HG02759 (cell line): ENCODE results near the gene KHNYN.
A peak's percentile ranks its signal among the peaks of the same experiment; 100 is the strongest.

Experiments used
- ATAC-seq: cut with Tn5 transposase; IDR thresholded peaks from one replicate; pipeline ENCODE4 v1.9.1; 2021; ENCODE audit warnings: mild to moderate bottlenecking, moderate library complexity; ENCODE audit not compliant: unreplicated experiment

Gene KHNYN

DNA sequence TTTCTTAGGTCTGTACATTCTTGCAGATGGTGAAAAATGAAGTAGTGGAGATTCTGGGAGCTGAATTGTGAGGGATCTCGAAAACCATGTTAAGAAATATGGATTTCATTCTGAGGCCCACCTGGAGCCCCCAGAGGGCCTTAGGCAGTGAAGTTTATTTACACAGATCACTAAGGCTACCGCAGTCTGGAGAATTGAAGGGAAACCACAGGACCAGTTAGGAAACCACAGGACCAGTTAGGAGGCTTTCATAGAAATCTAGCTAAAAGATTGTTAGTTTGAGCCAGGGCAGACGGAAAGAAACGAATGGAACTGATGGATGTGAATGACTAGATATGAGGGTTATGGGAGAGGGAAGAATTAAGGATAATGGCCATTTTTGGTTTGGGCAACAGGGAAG lies 7.5 kb upstream of the KHNYN start:
- no peak for ATAC-seq

GRCh38 chr14:24422694-24423601 lies 6.8 kb upstream of the KHNYN start:
- ATAC-seq: no peak

DNA sequence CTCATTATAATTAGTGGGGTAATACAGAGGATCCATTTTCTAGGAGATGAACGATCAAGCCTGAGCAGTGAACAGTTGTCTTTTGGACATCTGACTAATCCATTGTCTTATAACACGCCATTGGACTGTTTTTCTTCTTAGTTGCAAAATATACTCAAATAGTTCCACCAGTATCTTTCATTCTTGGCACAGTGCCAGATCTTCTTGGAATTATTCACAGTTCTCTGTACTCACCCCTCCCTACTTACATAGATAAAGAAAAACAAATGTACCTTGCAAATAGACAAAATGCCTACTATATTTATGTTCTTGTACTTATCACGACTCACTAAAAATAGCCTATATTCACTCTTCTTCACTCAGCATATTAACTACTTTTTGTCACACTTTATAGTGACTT lies 4.0 kb upstream of the KHNYN start:
- no peak for ATAC-seq

DNA sequence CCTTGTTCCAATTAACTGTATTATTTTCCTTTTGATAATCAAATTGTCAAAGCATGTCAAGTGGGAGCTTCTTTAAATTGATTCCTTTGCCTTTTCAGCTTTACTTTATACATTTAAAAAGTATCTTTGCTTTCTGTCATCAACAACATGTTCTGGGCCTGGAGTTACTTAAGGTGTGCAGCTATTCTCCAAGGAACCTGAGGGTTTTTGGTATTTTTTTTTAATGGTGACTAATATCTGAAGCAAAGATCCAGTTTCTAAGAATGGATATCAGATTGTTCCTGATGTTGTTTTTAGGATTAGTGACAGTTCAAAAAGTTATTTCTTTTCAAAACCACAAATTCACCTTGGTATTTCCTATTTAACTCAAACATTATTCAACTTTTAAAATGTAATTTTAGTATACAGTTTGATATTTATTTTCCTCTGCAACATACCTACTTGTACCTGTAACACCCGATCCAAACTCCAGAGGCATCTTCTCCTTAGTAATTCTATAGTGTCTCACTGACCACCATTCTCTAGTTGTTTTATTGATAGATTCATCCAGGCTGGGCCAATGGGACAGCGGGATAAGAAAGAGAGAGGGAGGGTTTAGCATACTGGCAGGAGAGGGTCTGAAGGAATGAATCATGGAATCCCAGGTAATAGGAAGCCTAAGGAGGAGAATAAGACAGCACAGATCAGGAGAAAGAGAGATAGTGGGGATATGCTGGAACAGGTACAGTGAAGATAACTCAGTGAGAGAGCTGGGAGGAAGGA lies 3.4 kb upstream of the KHNYN start:
- ATAC-seq: no peak

- ATAC-seq: no peak
These were observed 2.7 kb upstream of the KHNYN start for GRCh38 chr14:24426912-24427536.

DNA sequence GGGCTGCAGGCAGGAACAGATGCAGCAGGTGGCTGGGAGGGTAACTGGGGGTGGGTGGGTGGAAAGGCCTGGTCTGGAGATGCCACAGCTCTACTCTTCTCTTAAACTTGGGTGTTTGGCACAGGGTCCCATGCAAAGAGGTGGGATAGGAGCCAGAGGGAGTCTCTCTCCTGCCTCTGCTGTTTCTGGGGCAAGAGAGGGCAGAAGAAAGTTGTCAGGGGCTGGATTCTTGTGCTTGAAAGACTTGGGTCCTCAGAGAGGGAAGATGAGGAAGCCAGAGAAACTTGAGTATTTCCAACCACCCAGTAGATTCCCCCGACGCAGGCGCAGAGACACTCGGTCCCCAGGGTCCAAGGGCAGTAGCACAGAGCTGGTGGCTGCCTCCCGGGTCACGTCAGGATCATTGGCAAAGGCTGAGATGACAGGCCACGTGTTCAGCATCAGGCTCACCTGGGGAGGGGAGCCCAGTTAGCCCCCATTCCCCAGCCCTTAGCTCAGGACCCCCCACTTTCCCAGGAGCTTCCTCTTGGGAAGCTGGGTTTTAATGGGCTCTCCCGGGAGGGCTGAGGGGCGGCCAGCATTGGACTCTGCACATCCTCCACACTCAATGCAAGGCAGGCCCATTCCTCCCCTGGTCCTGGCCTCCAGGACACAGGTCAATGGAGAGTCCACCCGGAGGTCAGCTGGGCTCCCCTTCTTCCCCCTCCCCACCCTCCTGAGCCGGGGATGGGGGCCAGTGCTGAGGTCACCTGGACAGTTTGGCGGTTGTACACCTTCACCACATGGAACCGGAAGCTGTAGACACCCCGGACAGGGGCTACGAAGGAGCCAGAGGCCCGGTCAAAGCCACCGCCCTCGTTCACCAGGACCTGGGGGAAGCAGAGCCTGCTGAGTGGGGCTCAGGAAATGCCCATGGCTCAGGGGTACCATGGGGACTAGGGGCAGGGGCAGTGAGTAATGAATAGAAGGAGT lies 1.9 kb upstream of the KHNYN start:
- no peak for ATAC-seq

GRCh38 chr14:24428628-24429394 lies 943 bp upstream of the KHNYN start:
- no peak for ATAC-seq

- ATAC-seq: peak; percentile 73
These were observed 458 bp downstream of the KHNYN start for GRCh38 chr14:24430143-24430681.

GRCh38 chr14:24430682-24431568 lies 1.2 kb downstream of the KHNYN start:
- peak; percentile 38 for ATAC-seq

DNA sequence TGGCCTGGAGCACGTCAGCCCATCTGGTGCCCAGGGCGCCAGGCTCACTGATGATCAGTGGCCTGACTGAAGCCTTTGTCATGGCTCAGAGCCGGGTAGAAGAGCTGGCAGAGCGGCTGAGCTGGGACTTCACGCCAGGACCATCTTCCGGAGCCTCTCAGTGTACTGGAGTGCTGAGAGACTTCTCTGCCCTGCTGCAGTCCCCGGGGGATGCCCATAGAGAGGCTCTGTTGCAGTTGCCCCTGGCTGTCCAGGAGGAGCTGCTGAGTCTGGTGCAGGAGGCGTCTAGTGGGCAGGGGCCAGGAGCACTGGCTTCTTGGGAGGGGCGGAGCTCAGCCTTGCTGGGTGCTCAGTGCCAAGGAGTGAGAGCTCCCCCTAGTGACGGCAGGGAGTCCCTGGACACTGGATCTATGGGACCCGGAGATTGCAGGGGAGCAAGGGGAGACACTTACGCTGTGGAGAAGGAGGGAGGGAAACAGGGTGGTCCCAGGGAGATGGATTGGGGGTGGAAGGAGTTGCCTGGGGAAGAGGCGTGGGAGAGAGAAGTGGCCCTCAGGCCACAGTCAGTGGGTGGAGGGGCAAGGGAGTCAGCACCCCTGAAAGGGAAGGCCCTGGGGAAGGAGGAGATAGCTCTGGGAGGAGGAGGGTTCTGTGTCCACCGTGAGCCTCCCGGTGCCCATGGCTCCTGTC lies 2.0 kb downstream of the KHNYN start:
- peak; percentile 45 for ATAC-seq

DNA sequence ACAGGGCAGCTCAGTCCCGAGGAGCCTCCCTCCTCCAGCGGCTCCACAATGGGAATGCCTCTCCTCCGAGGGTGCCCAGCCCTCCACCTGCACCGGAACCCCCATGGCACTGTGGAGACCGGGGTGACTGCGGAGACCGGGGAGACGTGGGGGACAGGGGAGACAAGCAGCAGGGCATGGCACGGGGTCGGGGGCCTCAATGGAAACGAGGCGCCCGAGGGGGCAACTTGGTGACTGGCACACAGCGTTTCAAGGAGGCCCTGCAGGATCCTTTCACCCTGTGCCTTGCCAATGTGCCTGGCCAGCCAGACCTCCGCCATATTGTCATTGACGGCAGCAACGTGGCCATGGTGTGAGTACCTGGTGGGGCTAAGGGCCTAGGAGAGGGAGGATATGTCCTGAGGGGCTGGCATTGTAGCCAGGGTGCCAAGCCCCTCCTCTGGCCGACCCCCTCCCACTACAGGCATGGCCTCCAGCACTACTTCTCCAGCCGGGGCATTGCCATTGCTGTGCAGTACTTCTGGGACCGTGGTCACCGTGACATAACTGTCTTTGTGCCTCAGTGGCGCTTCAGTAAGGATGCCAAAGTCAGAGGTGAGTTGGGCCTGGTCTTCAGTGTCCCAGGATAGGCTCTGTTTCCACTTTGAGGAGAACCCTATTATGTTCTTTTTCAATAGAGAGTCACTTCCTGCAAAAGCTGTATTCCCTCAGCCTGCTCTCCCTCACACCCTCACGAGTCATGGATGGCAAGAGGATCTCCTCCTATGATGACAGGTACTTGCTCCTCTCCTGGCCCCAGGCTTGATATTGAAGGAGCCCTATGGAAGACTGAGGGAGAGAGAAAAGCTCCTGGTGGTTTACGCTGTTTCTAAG lies 2.7 kb downstream of the KHNYN start:
- no peak for ATAC-seq

DNA sequence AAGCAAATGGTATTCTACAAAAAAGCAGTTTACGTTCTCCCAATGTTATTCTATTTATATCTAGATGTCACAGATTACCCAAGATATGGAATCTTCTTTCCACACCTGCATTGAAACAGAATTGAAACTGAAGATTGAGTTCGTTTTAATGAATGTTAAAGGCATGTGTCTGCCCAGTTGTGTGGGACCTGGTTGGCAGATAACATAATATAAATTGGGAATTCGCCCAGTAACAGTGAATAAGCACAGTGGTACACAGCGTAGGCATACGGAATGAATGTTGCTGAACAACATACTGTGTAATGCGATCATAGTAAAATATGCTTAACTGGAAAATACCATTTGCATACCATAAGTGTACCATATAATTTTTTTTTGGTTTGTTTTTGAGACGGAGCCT lies 4.3 kb downstream of the KHNYN start:
- no peak for ATAC-seq

- no peak for ATAC-seq
These were observed 4.9 kb downstream of the KHNYN start for GRCh38 chr14:24434676-24435075.

- no peak for ATAC-seq
These were observed 5.5 kb downstream of the KHNYN start for GRCh38 chr14:24435192-24435810.

DNA sequence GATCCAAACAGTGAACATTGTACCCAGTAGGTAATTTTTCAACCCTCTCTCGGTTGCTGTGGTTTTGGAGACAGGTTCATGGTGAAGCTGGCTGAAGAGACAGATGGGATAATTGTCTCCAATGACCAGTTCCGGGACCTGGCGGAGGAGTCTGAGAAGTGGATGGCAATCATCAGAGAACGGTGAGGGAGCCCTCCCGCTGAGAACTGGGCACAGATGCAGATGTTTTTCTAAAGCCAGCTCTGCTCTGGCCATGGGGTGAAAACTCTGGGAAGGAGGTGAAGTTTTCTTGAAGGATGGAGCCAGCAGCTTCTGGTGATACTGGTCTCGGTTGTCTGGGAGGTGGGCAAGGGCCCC lies 6.2 kb downstream of the KHNYN start:
- no peak for ATAC-seq

DNA sequence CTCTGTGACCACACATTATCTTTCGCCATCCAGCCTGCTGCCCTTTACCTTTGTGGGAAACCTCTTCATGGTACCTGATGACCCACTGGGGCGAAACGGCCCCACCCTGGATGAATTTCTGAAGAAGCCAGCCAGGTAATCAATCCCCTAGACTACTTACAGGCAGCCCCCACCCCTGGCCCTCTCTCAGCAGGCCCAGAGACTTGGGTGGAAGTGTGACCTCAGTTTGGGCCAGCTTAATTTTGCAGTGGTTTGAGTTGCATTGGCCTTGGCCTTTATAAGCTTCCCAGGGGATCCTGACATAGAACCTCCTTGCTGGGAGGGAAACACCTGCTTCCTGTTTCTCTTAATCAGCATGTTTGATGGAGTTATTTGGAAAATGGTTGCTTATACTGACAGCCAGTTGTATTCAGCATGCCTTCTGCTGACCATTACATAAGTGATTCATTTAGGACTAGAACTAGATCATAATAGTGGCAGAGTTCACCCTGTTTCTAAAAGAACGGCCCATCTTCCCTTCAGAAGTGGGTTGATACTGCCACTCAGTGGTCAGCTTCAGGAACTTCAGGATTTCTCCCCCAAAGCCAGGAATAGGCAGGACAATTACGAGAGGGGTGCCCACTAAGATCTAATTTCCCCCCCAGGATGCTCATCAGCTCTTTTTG lies 6.7 kb downstream of the KHNYN start:
- peak; percentile 44 for ATAC-seq
